Measurements from ENCODE around the gene RBM47. TPM values are rescaled to one million over a fixed set of nuclear protein-coding genes. Genes with fewer than 3 reads are reported as not detected.

The RBM47 gene
- total and polyA plus RNA-seq, 5 experiments from 2014 or later, result 0.05 to 0.88 (median 0.43) TPM; not detected in 1

GRCh38 chr4:40481977-40482376 is 147.7 kb downstream of the RBM47 start:
- no peak for ATAC-seq
- Mint-ChIP-seq H3K27ac (no peak overlapping the region), H3K36me3 (peaks cover 0 to 8% (median 3%) of the 10 kb centered on the region in 3 donors), H3K27me3 (peaks cover 0 to 9% (median 4%) of the 10 kb centered on the region in 5 donors), H3K4me3 (no peak overlapping the region), H3K4me1 (peaks cover 0 to 3% (median 0%) of the 10 kb centered on the region in 4 donors), H3K9me3 (no peaks in the 10 kb centered on the region)
- POLR2A ChIA-PET, result interaction anchor here (0.6 to 0.7 kb wide), 2 partner anchors 17 to 21 kb away, joined by 3 to 4 read pairs; no protein-coding TSS in a partner anchor
- DNase-seq, result no peak

- Mint-ChIP-seq H3K4me1 (peaks cover 0 to 2% (median 0%) of the 10 kb centered on the region in 4 donors), H3K9me3 (no peaks in the 10 kb centered on the region), H3K4me3 (no peak overlapping the region), H3K27ac (peak overlapping the region in 1 of 10 donors; percentile 71), H3K36me3 (no peaks in the 10 kb centered on the region), H3K27me3 (peaks cover 0 to 9% (median 4%) of the 10 kb centered on the region in 5 donors)
- POLR2A ChIA-PET, result no interaction called here
- DNase-seq (no peak), ATAC-seq (no peak)
Measured at GRCh38 chr4:40480291-40480690, 149.4 kb downstream of the RBM47 start.

GRCh38 chr4:40479378-40479777 is 150.3 kb downstream of the RBM47 start:
- DNase-seq (no peak), ATAC-seq (no peak)
- H3K4me1 Mint-ChIP-seq, result peaks cover 0 to 7% (median 0%) of the 10 kb centered on the region in 4 donors
- peaks cover 0 to 9% (median 3%) of the 10 kb centered on the region in 5 donors for H3K27me3 Mint-ChIP-seq
- no peaks in the 10 kb centered on the region for H3K9me3 Mint-ChIP-seq
- POLR2A ChIA-PET, result no interaction called here
- H3K27ac Mint-ChIP-seq, result no peak overlapping the region
- H3K36me3 Mint-ChIP-seq, result no peaks in the 10 kb centered on the region
- no peak overlapping the region for H3K4me3 Mint-ChIP-seq

- peak overlapping the region in 1 of 10 donors; percentile 15 for H3K27ac Mint-ChIP-seq
- peaks cover 0 to 7% (median 0%) of the 10 kb centered on the region in 4 donors for H3K4me1 Mint-ChIP-seq
- H3K36me3 Mint-ChIP-seq, result no peaks in the 10 kb centered on the region
- ATAC-seq (no peak), DNase-seq (no peak)
- no peak overlapping the region for H3K4me3 Mint-ChIP-seq
- no peaks in the 10 kb centered on the region for H3K9me3 Mint-ChIP-seq
- no peaks in the 10 kb centered on the region for H3K27me3 Mint-ChIP-seq
- POLR2A ChIA-PET, result no interaction called here
Measured at GRCh38 chr4:40475609-40476008, 154.1 kb downstream of the RBM47 start.

- no peak overlapping the region for H3K4me3 Mint-ChIP-seq
- no peak for DNase-seq
- peaks cover 0 to 7% (median 0%) of the 10 kb centered on the region in 4 donors for H3K4me1 Mint-ChIP-seq
- H3K27me3 Mint-ChIP-seq, result no peaks in the 10 kb centered on the region
- peak overlapping the region in 1 of 10 donors; percentile 7 for H3K27ac Mint-ChIP-seq
- no peak for ATAC-seq
- peaks cover 0 to 1% (median 0%) of the 10 kb centered on the region in 9 donors for H3K9me3 Mint-ChIP-seq
- POLR2A ChIA-PET, result no interaction called here
- no peaks in the 10 kb centered on the region for H3K36me3 Mint-ChIP-seq
Measured at GRCh38 chr4:40473578-40474388, 155.9 kb downstream of the RBM47 start.

GRCh38 chr4:40471923-40472322 is 157.7 kb downstream of the RBM47 start:
- H3K27me3 Mint-ChIP-seq, result no peaks in the 10 kb centered on the region
- no peak for DNase-seq
- no peaks in the 10 kb centered on the region for H3K36me3 Mint-ChIP-seq
- H3K27ac Mint-ChIP-seq, result no peak overlapping the region
- H3K4me1 Mint-ChIP-seq, result peaks cover 0 to 7% (median 0%) of the 10 kb centered on the region in 4 donors
- no peak for ATAC-seq
- POLR2A ChIA-PET, result no interaction called here
- no peak overlapping the region for H3K4me3 Mint-ChIP-seq
- H3K9me3 Mint-ChIP-seq, result peaks cover 0 to 1% (median 0%) of the 10 kb centered on the region in 9 donors

GRCh38 chr4:40466789-40467188 is 162.9 kb downstream of the RBM47 start:
- POLR2A ChIA-PET, result no interaction called here
- H3K9me3 Mint-ChIP-seq, result peaks cover 0 to 1% (median 0%) of the 10 kb centered on the region in 9 donors
- H3K27me3 Mint-ChIP-seq, result no peaks in the 10 kb centered on the region
- DNase-seq, result no peak
- no peak overlapping the region for H3K27ac Mint-ChIP-seq
- H3K4me1 Mint-ChIP-seq, result no peaks in the 10 kb centered on the region
- no peak overlapping the region for H3K4me3 Mint-ChIP-seq
- no peaks in the 10 kb centered on the region for H3K36me3 Mint-ChIP-seq
- ATAC-seq, result no peak

GRCh38 chr4:40462326-40462725 is 167.3 kb downstream of the RBM47 start:
- Mint-ChIP-seq H3K36me3 (no peaks in the 10 kb centered on the region), H3K4me3 (no peak overlapping the region), H3K27me3 (no peaks in the 10 kb centered on the region), H3K4me1 (no peaks in the 10 kb centered on the region), H3K27ac (peak overlapping the region in 1 of 10 donors; percentile 39), H3K9me3 (no peaks in the 10 kb centered on the region)
- POLR2A ChIA-PET, result interaction anchor here (0.6 kb wide), 1 partner anchor 16 kb away, joined by 3 read pairs; no protein-coding TSS in a partner anchor
- ATAC-seq (no peak), DNase-seq (no peak)

- no peak for DNase-seq
- Mint-ChIP-seq H3K27ac (no peak overlapping the region), H3K4me3 (no peak overlapping the region), H3K27me3 (no peaks in the 10 kb centered on the region), H3K36me3 (no peaks in the 10 kb centered on the region), H3K4me1 (no peaks in the 10 kb centered on the region), H3K9me3 (no peaks in the 10 kb centered on the region)
- POLR2A ChIA-PET, result no interaction called here
- no peak for ATAC-seq
Measured at GRCh38 chr4:40461879-40462278, 167.8 kb downstream of the RBM47 start.

- no peak for DNase-seq
- no peak for ATAC-seq
- POLR2A ChIA-PET, result interaction anchor here (0.6 kb wide), 1 partner anchor 20 kb away, joined by 4 read pairs; no protein-coding TSS in a partner anchor
Measured at GRCh38 chr4:40461062-40461461, 168.6 kb downstream of the RBM47 start.

GRCh38 chr4:40458683-40459082 is 171.0 kb downstream of the RBM47 start:
- Mint-ChIP-seq H3K27ac (no peak overlapping the region), H3K4me1 (no peaks in the 10 kb centered on the region), H3K27me3 (no peaks in the 10 kb centered on the region), H3K9me3 (no peaks in the 10 kb centered on the region), H3K4me3 (no peak overlapping the region), H3K36me3 (no peaks in the 10 kb centered on the region)
- no peak for ATAC-seq
- no peak for DNase-seq
- POLR2A ChIA-PET, result no interaction called here

More at GRCh38 chr4:40461062-40461461, 168.6 kb downstream of the RBM47 start:
- no peak overlapping the region for H3K27ac Mint-ChIP-seq
- no peaks in the 10 kb centered on the region for H3K4me1 Mint-ChIP-seq
- H3K27me3 Mint-ChIP-seq, result no peaks in the 10 kb centered on the region
- H3K4me3 Mint-ChIP-seq, result no peak overlapping the region
- H3K9me3 Mint-ChIP-seq, result no peaks in the 10 kb centered on the region
- no peaks in the 10 kb centered on the region for H3K36me3 Mint-ChIP-seq

GRCh38 chr4:40458109-40458508 is 171.6 kb downstream of the RBM47 start:
- no peak for ATAC-seq
- no peaks in the 10 kb centered on the region for H3K27me3 Mint-ChIP-seq
- no peak overlapping the region for H3K27ac Mint-ChIP-seq
- POLR2A ChIA-PET, result no interaction called here
- H3K9me3 Mint-ChIP-seq, result no peaks in the 10 kb centered on the region
- no peaks in the 10 kb centered on the region for H3K4me1 Mint-ChIP-seq
- H3K4me3 Mint-ChIP-seq, result no peak overlapping the region
- no peak for DNase-seq
- H3K36me3 Mint-ChIP-seq, result no peaks in the 10 kb centered on the region

- H3K9me3 Mint-ChIP-seq, result no peaks in the 10 kb centered on the region
- ATAC-seq (no peak), DNase-seq (no peak)
- H3K4me1 Mint-ChIP-seq, result peaks cover 4 to 13% (median 10%) of the 10 kb centered on the region in 4 donors
- POLR2A ChIA-PET, result no interaction called here
- no peaks in the 10 kb centered on the region for H3K36me3 Mint-ChIP-seq
- no peaks in the 10 kb centered on the region for H3K27me3 Mint-ChIP-seq
- H3K27ac Mint-ChIP-seq, result no peak overlapping the region
- H3K4me3 Mint-ChIP-seq, result no peak overlapping the region
Measured at GRCh38 chr4:40455340-40455902, 174.2 kb downstream of the RBM47 start.

All from naive thymus-derived CD8-positive, alpha-beta T cell (primary cell).